Stomach (tissue), 9 donors: Measurements from ENCODE around the gene PCSK9. TPM values are rescaled to one million over a fixed set of nuclear protein-coding genes. Genes with fewer than 3 reads are reported as not detected.

Experiments
- DNase-seq, 2 donors: peaks; one replicate each; pipeline versions ENCODE4 v3.0.0 to v3.0.0-alpha.2; 2013 to 2019
- H3K27ac ChIP-seq, 5 donors: fragments of 200-600 bp in 4 of 5; sonication (generic) in 4 of 5; one replicate each; pipeline ENCODE4 v1.5.1; 2013 to 2019; ENCODE audit warnings: mild to moderate bottlenecking in 1 of 5, moderate library complexity in 1 of 5
- H3K27me3 ChIP-seq, 3 donors: fragments of 200-600 bp; sonication (generic); one replicate each; pipeline ENCODE4 v1.5.1; 2017 to 2019; ENCODE audit warnings: mixed run types in 1 of 3
- H3K36me3 ChIP-seq, 4 donors: fragments of 200-600 bp; sonication (generic); 1 replicate in 3 of 4; 2 replicates in 1 of 4; pipeline ENCODE4 v1.5.1; 2016 to 2019
- H3K4me1 ChIP-seq, 4 donors: fragments of 200-600 bp; sonication (generic); one replicate each; pipeline ENCODE4 v1.5.1; 2016 to 2019
- H3K4me3 ChIP-seq, 4 donors: fragments of 200-600 bp; sonication (generic) in 3 of 4; one replicate each; pipeline ENCODE4 v1.5.1; 2016 to 2019; ENCODE audit warnings: mild to moderate bottlenecking in 1 of 4
- H3K9me3 ChIP-seq, 4 donors: fragments of 200-600 bp; sonication (generic); one replicate each; pipeline ENCODE4 v1.5.1; 2016 to 2019
- CTCF ChIP-seq, 7 experiments: fragments of 450-650 bp in 4 of 7; fragments of 200-600 bp in 3 of 7; sonication (generic) in 3 of 7; IDR thresholded peaks; one replicate each; pipeline ENCODE4 v1.5.1; 2016 to 2019; ENCODE audit warnings: antibody characterized with exemption in 7 of 7, control low read depth in 2 of 7, mild to moderate bottlenecking in 1 of 7
- EP300 ChIP-seq: sonication (generic); formaldehyde crosslinking; IDR thresholded peaks from one replicate; pipeline ENCODE4 v1.6.1; 2017; ENCODE audit warnings: antibody characterized with exemption
- POLR2A ChIP-seq, 4 donors: fragments of 450-650 bp; IDR thresholded peaks; one replicate each; pipeline ENCODE4 v1.6.1; 2016; ENCODE audit warnings: antibody characterized with exemption in 4 of 4, control low read depth in 2 of 4, mild to moderate bottlenecking in 1 of 4, moderate library complexity in 1 of 4
- POLR2AphosphoS5 ChIP-seq, 3 donors: sonication (generic); formaldehyde crosslinking; IDR thresholded peaks; one replicate each; pipeline ENCODE4 v1.6.1; 2016; ENCODE audit warnings: antibody characterized with exemption in 3 of 3
- WGBS, 5 donors: extraction: QIAGEN DNeasy Blood & Tissue Kit in 3 of 5; methylation state at CpG; one replicate each; pipeline versions ENCODE4 v1.1.5 to v1.1.7; 2013 to 2018; 5-methylcytosine and 5-hydroxymethylcytosine counted together
- intact Hi-C: fragments of 100-400 bp; cut with DNase I; formaldehyde crosslinking; loops from one replicate; pipeline ENCODE4 v1.15.1; 2023; ENCODE audit warnings: low total_unique reads
- polyA plus RNA-seq, 3 donors: library from polyadenylated mRNA; stranded (reverse); fragments of 200-250 nt; gene quantifications; one replicate each; pipeline ENCODE4 v1.2.3, GENCODE V29; 2013
- total RNA-seq, 5 donors: library from RNA; depleted of rRNA; stranded (reverse); fragments of >200 nt; gene quantifications; one replicate each; pipeline versions ENCODE4 v1.1.0 to v1.2.3, GENCODE V29; 2014 to 2016
- donor health status: healthy with polysubstance abuse.
- donor health status: Bipolar disorder and iron deficiency.
- donor health status: healthy.

The PCSK9 gene
- total and polyA plus RNA-seq, 8 donors, result 1.1 to 26.1 (median 2.6) TPM; not detected in 2

GRCh38 chr1:54993140-54993539 is 46.2 kb upstream of the PCSK9 start:
- Histone ChIP-seq H3K4me3 (no peak overlapping the region), H3K4me1 (peaks cover 13 to 41% (median 23%) of the 10 kb centered on the region in 4 donors), H3K36me3 (no peaks in the 10 kb centered on the region), H3K27me3 (peaks cover 0 to 31% (median 22%) of the 10 kb centered on the region in 3 donors), H3K9me3 (no peaks in the 10 kb centered on the region), H3K27ac (no peak overlapping the region)
- intact Hi-C loops, result no loop called here
- TF ChIP-seq POLR2A (IDR thresholded peaks at IDR 0.05) (no peak), POLR2AphosphoS5 (IDR thresholded peaks at IDR 0.05) (no peak), CTCF (IDR thresholded peaks at IDR 0.05) (no peak), EP300 (no peak)
- 89 to 94% (median 92%) methylated on average over 6 of the region's 6 CpGs for WGBS, 5 donors
- no peak for DNase-seq

DNA sequence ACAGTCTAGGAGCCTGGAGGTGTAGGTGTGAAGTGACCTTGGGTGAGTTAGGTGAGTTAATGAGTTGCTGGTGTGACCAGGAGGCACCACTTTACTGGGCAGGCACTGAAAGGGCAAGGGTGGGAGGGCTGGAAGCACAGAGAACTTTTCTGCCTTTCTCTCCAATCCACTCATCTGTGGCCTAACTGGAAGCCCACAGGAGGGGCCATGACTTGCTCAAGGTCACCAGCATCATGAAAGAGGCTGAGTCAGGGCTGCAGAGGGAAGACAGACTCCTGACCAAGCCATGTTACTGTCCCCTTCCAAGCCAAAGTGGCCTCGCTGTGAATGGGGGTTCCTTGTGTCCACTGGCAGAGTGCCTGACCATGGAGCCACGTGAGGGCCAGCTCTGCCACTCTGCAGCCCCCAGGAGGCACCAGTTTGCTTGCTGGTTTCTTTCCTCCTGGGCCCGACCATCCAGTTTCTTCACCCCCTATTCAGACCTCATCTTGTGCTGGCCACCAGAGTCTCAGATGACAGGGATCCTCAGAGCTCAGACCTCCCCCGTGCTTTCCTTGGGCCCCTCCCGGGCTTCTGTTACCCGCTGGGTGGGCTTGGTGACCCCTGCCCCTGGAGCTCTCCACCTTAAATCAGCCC is 44.9 kb upstream of the PCSK9 start:
- Histone ChIP-seq H3K27me3 (peaks cover 0 to 45% (median 22%) of the 10 kb centered on the region in 3 donors), H3K4me1 (peaks cover 10 to 29% (median 17%) of the 10 kb centered on the region in 4 donors), H3K4me3 (no peak overlapping the region), H3K27ac (no peak overlapping the region), H3K36me3 (no peaks in the 10 kb centered on the region), H3K9me3 (no peaks in the 10 kb centered on the region)
- no peak for TF ChIP-seq POLR2A (IDR thresholded peaks at IDR 0.05)
- 39 to 69% (median 61%) methylated on average over 6 of the region's 6 CpGs for WGBS, 5 donors
- DNase-seq, result no peak
- intact Hi-C loops, result no loop called here

GRCh38 chr1:54995013-54995760 is 44.2 kb upstream of the PCSK9 start:
- WGBS, 5 donors, result 64 to 80% (median 66%) methylated on average over 12 of the region's 12 CpGs
- intact Hi-C loops, result loop anchor here (5.0 kb wide), 1 partner anchor 48 kb away; no protein-coding TSS in a partner anchor
- DNase-seq, result no peak
- Histone ChIP-seq H3K9me3 (no peaks in the 10 kb centered on the region), H3K4me1 (peaks cover 7 to 22% (median 12%) of the 10 kb centered on the region in 4 donors), H3K4me3 (no peak overlapping the region), H3K36me3 (no peaks in the 10 kb centered on the region), H3K27ac (no peak overlapping the region), H3K27me3 (peaks cover 0 to 52% (median 22%) of the 10 kb centered on the region in 3 donors)
- TF ChIP-seq POLR2AphosphoS5 (IDR thresholded peaks at IDR 0.05) (no peak), EP300 (no peak), POLR2A (IDR thresholded peaks at IDR 0.05) (no peak), CTCF (IDR thresholded peaks at IDR 0.05) (no peak)

- H3K27me3 ChIP-seq, result peaks cover 0 to 58% (median 27%) of the 10 kb centered on the region in 3 donors
- intact Hi-C loops, result loop anchor here (5.0 kb wide), 1 partner anchor 49 kb away; no protein-coding TSS in a partner anchor
- peaks cover 7 to 15% (median 11%) of the 10 kb centered on the region in 4 donors for H3K4me1 ChIP-seq
- WGBS, 5 donors, result 67 to 78% (median 72%) methylated on average over 9 of the region's 9 CpGs
- no peaks in the 10 kb centered on the region for H3K9me3 ChIP-seq
- H3K4me3 ChIP-seq, result no peak overlapping the region
- H3K36me3 ChIP-seq, result no peaks in the 10 kb centered on the region
- no peak overlapping the region for H3K27ac ChIP-seq
- DNase-seq, result no peak
- TF ChIP-seq EP300 (no peak), CTCF (IDR thresholded peaks at IDR 0.05) (no peak), POLR2AphosphoS5 (IDR thresholded peaks at IDR 0.05) (no peak), POLR2A (IDR thresholded peaks at IDR 0.05) (no peak)
Measured at GRCh38 chr1:54995835-54996234, 43.5 kb upstream of the PCSK9 start.
